ENCODE results near the gene IER5.

GRCh38 chr1:181114574-181115367, 26.3 kb downstream of the IER5 start:
- TF ChIP-seq EZH2phosphoT487 (IDR thresholded peaks at IDR 0.05; ENCODE audit: insufficient read depth, low read depth) (no peak), EZH2 (IDR thresholded peaks at IDR 0.05; ENCODE audit: insufficient read depth, poor library complexity, severe bottlenecking) (no peak)
